OCI-LY3 (cell line): ENCODE measurements around the gene FGF19.

Experiments used
- H2AFZ ChIP-seq: fragments of 200-600, 300-600 bp; shearing (Covaris generic); 2 replicates; pipeline ENCODE4 v1.6.0; 2014; ENCODE audit warnings: antibody characterized with exemption, low read depth, low read length
- H3K27ac ChIP-seq: fragments of 200-600, 300-600 bp; sonication (generic); 2 replicates; pipeline ENCODE4 v1.5.1; 2014; ENCODE audit warnings: mild to moderate bottlenecking, low read length, moderate library complexity, mixed read lengths
- H3K27me3 ChIP-seq: fragments of 200-600, 300-600 bp; sonication (generic); 2 replicates; pipeline ENCODE4 v1.6.1; 2014; ENCODE audit warnings: low read depth, low read length, mixed read lengths
- H3K36me3 ChIP-seq: fragments of 200-600, 300-600 bp; sonication (generic); replicated peaks from 2 replicates; pipeline ENCODE3; 2014; ENCODE audit warnings: low read depth, low read length, mixed read lengths
- H3K4me1 ChIP-seq: fragments of 300-600, 200-600 bp; sonication (generic); 2 replicates; pipeline ENCODE4 v1.6.1; 2014; ENCODE audit warnings: low read length, mixed read lengths
- H3K4me2 ChIP-seq: fragments of 200-600, 300-600 bp; sonication (generic); 2 replicates; pipeline ENCODE4 v1.6.1; 2014; ENCODE audit warnings: low read length, mixed read lengths
- H3K4me3 ChIP-seq: fragments of 300-600, 200-600 bp; sonication (generic); 2 replicates; pipeline ENCODE4 v1.5.1; 2014; ENCODE audit warnings: antibody characterized with exemption, mild to moderate bottlenecking, low read length, moderate library complexity
- H3K79me2 ChIP-seq: fragments of 300-600, 200-600 bp; shearing (Covaris generic); 2 replicates; pipeline ENCODE4 v1.6.1; 2014; ENCODE audit warnings: mild to moderate bottlenecking, low read length, mixed read lengths
- H3K9ac ChIP-seq: fragments of 300-600, 200-600 bp; shearing (Covaris generic); 2 replicates; pipeline ENCODE4 v1.6.0; 2014; ENCODE audit warnings: mild to moderate bottlenecking, low read length, moderate library complexity
- H3K9me3 ChIP-seq: fragments of 200-600, 300-600 bp; shearing (Covaris generic); 2 replicates; pipeline ENCODE4 v1.6.1; 2014; ENCODE audit warnings: low read length, mixed read lengths; ENCODE audit not compliant: insufficient read depth
- H4K20me1 ChIP-seq: fragments of 200-600, 300-600 bp; sonication (generic); 2 replicates; pipeline ENCODE4 v1.6.1; 2016; ENCODE audit warnings: low read length, mixed read lengths; ENCODE audit not compliant: insufficient read depth
- CTCF ChIP-seq: fragments of 200-600, 300-600 bp; sonication (generic); IDR thresholded peaks from 2 replicates; pipeline ENCODE4 v1.5.1; 2014; ENCODE audit warnings: antibody characterized with exemption, low read length, low read depth
- EZH2phosphoT487 ChIP-seq: fragments of 200-600 bp; shearing (Covaris generic); IDR thresholded peaks from 2 replicates; pipeline ENCODE4 v1.6.1; 2018; ENCODE audit warnings: antibody characterized with exemption, mixed run types, low read depth

FGF19 gene

GRCh38 chr11:69658626-69659450 is 45.0 kb downstream of the FGF19 start:
- no peak overlapping the region for H3K27ac ChIP-seq
- H3K9ac ChIP-seq = no peak overlapping the region
- H3K4me1 ChIP-seq = no peaks in the 10 kb centered on the region

GRCh38 chr11:69657911-69658625 is 45.8 kb downstream of the FGF19 start:
- Histone ChIP-seq H3K79me2 (no peaks in the 10 kb centered on the region), H3K4me2 (no peak overlapping the region), H3K27ac (no peak overlapping the region), H3K9me3 (no peaks in the 10 kb centered on the region), H3K36me3 (peaks cover 4% of the 10 kb centered on the region), H2AFZ (no peak overlapping the region), H3K4me1 (no peaks in the 10 kb centered on the region), H3K4me3 (no peak overlapping the region), H4K20me1 (no peaks in the 10 kb centered on the region), H3K27me3 (no peaks in the 10 kb centered on the region), H3K9ac (no peak overlapping the region)
- TF ChIP-seq EZH2phosphoT487 (no peak), CTCF (no peak)

More at GRCh38 chr11:69658626-69659450, 45.0 kb downstream of the FGF19 start:
- H4K20me1 ChIP-seq = no peaks in the 10 kb centered on the region
- H3K9me3 ChIP-seq = no peaks in the 10 kb centered on the region
- no peak overlapping the region for H3K4me3 ChIP-seq
- no peaks in the 10 kb centered on the region for H3K79me2 ChIP-seq
- H3K4me2 ChIP-seq = no peak overlapping the region
- TF ChIP-seq EZH2phosphoT487 = no peak
- no peak for TF ChIP-seq CTCF
- no peak overlapping the region for H2AFZ ChIP-seq
- no peaks in the 10 kb centered on the region for H3K27me3 ChIP-seq
- H3K36me3 ChIP-seq = no peaks in the 10 kb centered on the region

GRCh38 chr11:69657456-69657910 is 46.3 kb downstream of the FGF19 start:
- Histone ChIP-seq H2AFZ (no peak overlapping the region), H4K20me1 (no peaks in the 10 kb centered on the region), H3K9me3 (no peaks in the 10 kb centered on the region), H3K79me2 (no peaks in the 10 kb centered on the region), H3K4me3 (no peak overlapping the region), H3K4me2 (no peak overlapping the region), H3K4me1 (no peaks in the 10 kb centered on the region), H3K27me3 (no peaks in the 10 kb centered on the region), H3K27ac (no peak overlapping the region), H3K36me3 (peaks cover 7% of the 10 kb centered on the region), H3K9ac (no peak overlapping the region)
- TF ChIP-seq CTCF = no peak
- no peak for TF ChIP-seq EZH2phosphoT487
